Measurements from ENCODE around the gene HINT2. TPM values are rescaled to one million over a fixed set of nuclear protein-coding genes. Genes with fewer than 3 reads are reported as not detected.

The HINT2 gene
- polyA plus RNA-seq, 4 donors: 47.6 to 70.1 (median 52.5) TPM

DNA sequence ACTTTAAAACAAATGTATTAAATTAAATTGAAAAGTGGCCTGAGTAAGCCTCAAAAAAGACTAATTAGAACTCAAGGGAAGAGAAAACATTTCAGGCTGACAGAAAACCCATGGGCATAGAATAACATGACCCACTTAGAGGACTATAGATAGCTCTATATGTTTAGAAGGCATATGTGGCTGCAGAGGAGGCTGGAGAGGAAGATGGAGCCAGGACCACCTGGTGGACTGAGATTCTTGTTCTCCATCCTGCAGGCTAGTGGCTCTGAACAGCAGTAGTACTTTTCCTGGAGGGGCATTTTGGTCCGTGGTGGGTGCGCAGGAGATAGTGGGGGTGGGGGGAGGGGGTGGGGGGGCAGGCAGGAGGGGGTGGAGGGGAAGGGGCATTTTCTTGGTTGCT lies 33.8 kb downstream of the HINT2 start:
- DNase-seq (ENCODE audit: low read depth in 4 of 4, low spot score in 2 of 4): no peak

DNA sequence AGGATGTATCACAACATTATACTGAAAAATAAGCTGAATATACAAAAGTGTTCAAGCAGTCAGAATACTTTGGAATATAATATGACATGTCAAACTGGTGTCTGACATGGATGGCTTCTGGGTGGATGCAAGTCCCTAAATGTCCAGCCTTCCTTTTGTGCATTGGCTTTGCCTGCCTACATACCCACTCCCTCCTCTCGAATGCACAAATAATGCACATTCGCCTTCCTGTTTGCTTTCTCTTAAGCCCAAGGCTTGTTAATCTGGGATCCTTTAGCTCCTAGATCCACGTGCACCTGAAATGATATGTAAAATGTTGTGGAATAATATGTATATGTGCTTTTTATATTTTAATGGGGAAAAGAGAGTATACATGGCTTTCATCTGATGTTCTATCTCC lies 36.3 kb downstream of the HINT2 start:
- no peak for DNase-seq (ENCODE audit: low read depth in 4 of 4, low spot score in 2 of 4)

DNA sequence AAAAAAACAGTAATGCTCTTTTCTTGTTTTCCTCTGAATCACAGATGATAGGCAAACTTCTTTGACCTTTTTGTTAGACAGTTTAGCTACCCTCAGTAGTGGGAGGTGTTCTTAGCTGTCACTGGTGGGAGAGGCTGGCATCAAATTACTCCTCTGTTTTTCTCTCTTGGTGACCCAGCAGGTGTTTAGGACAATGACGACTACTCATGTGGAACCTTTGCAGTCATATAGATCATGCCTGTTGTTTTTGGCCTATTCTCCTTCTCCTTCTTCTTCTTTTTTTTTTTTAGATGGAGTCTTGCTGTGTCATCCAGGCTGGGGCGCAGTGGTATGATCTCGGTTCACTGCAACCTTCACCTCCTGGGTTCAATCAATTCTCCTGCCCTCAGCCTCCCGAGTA lies 38.8 kb downstream of the HINT2 start:
- peak in 2 of 4 donors; percentile 30 to 52 for DNase-seq (ENCODE audit: low read depth in 4 of 4, low spot score in 2 of 4)

DNA sequence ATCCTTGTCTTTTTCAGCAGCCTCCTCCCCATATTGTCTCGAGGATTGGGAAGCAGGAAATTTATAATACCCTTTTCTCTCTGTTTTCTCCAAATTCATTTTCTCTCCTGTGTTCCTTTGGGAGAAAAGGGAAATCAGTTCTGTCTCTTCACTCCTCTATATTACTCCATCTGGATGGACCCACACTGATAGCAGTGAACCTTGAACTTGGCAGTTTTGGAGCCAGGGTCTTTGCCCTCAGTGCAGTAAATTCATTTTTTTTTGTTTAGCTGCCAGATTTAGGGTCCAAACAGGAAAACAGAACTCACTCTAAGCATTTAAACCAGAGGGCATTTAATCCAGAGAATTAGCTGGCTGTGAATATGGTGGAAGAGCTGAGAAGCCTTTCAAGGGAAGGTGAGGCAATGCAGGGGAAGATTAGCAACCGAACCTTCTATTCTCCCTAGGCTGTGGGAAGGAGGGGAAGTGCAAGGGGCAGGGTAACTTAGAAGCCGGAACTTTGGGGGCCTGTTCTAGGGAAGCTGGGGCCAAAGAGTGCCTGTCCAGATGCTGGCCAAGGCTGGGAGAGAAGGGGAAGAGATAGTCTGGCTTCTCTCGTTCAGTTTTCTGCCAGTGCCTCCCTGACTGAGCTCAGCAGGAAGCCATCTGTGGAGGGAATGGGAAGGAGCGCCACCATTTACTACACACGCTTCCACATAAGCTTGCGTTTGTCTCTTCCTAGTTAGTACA lies 39.8 kb downstream of the HINT2 start:
- no peak for DNase-seq (ENCODE audit: low read depth in 4 of 4, low spot score in 2 of 4)

DNA sequence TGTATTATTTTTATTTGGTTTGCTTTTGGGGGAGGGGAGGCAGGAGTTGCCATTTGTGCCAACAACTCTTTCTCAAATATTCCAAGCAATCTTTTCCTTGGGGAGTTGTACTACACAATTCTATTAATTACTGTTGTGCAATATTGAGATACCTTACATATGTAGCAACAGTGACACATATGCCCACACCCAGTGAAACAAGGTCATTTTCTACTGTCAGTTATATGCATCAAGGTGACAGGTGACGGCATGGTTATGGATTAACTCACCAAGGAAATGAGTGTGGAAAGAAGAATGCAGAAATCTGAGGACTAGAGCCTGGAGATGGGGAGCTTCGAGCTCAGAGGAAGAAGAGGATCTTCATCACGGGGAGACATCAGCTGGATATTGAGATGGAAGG lies 42.9 kb downstream of the HINT2 start:
- no peak for DNase-seq (ENCODE audit: low read depth in 4 of 4, low spot score in 2 of 4)

DNA sequence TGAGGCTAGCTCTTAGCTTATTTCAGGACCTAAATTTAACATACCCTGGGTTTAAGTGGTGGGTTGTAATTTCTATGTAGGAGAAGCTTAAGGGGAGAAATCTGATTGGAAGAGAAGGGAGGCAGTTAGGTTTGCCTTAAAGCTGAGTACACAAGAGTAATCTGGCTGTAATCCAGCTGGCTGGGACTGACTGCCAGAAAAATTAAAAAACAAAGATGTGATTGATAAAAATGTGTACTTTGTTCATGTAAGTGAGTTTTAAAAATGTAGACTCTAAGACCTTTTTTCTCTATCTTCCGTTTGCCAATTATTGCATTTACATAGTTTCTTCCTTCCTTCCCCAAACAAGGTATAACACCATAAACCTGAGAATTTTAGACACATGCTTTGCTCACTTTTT lies 43.3 kb downstream of the HINT2 start:
- no peak for DNase-seq (ENCODE audit: low read depth in 4 of 4, low spot score in 2 of 4)

DNA sequence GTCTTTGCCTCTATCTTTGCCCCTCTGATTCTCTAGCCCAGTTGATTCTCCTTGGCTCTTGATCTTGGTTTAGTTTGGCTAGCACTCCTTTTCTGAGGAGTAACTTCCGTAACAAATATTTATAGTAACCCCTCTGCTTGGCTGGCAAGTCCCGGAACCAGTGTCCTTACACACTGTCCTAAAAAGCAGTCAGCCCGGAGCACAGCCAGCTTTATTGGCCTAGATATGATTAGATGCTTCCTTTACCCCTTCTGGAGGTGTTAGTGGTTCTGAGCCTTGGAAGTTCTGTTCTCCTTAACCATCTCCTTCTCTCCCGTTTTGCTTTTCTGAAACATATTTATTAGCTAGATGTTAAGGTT lies 43.8 kb downstream of the HINT2 start:
- DNase-seq (ENCODE audit: low read depth in 4 of 4, low spot score in 2 of 4): no peak

DNA sequence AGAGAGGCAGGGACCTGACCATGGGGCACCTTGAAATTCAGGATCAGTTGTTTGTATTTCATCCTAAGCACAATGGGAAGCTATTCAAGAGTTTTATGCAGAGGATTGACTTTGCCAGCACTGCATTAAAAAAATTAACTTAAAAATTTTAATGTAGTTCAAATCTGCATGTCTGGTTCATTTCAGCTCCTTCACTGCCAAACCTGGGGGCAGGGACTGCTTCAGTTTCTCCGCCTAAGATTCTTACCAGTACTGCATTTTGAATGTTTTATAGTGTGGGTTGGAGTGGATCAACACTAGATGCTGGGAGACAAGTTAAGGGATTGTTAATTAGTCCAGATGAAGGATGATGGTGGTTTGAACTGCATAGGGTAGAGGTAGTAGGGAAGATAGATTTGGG lies 45.1 kb downstream of the HINT2 start:
- no peak for DNase-seq (ENCODE audit: low read depth in 4 of 4, low spot score in 2 of 4)

DNA sequence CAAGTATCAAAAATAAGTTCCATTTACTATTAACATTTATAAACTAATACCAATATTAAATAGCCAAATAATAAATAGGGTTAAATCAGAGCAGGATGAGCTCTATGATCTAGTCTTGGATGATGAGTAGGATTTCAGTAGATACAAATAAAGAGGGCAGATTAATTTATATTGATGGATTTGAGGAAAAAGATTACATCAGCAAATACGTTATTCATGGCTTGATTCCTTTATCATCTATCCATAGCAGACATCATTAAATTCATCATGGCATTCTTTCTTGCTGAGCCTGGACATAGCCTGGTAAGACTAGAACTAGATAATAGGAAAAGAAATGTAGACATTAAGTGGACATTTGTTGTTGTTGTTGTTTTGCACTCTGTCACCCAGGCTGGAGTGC lies 47.4 kb downstream of the HINT2 start:
- DNase-seq (ENCODE audit: low read depth in 4 of 4, low spot score in 2 of 4): no peak

DNA sequence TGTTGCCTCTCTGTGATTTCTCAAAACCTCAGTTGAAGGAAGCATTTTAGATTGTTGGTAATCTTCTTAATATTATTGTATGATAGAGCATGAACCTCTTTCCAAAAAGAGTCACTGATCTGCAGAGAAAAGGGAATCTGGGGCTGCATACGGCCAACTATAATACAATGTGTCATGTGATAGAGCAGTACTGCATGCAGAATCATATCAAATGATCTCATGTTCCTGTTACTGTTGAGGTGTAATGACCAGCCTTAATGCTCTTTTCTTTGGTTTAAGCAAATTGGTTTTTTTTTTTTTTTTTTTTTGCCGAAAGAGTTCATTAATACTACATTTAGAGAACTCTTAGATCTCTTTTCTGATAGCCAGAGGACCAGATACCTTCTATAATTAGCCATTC lies 47.8 kb downstream of the HINT2 start:
- DNase-seq (ENCODE audit: low read depth in 4 of 4, low spot score in 2 of 4): no peak

DNA sequence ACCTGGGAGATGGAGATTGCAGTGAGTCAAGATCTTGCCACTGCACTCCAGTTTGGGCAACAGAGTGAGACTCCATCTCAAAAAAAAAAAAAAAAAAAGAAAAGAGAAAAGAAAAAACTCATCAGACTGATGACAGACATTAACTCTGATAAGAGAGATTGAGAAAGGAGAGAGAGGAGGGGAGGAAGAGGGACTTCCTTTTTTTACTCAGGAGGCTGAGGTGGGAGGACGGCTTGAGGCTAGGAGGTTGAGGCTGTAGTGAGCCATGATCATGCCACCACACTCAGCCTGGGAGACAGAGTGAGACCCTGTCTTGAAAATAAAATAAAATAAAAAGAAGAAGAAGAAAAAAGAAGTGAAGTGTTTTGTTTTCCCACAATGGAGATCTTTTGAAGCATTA lies 51.0 kb downstream of the HINT2 start:
- DNase-seq (ENCODE audit: low read depth in 4 of 4, low spot score in 2 of 4): no peak

DNA sequence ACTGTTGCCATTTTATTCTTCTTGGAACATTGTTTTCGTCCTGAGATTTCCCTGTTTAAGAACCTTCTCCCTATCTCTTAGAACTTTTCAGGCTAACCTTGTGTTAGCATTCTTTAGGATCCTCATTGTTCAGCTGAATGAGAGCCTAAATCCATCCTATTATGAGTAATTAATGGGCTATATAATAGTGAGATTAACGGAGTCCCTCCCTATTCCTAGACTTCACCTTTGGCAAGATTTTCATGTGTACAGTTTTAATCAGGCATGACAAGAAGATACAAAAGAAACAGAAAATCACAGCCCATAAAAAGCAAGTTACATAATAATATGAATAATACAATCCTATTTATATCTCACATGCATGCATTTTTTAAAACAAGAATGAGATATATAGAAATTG lies 51.7 kb downstream of the HINT2 start:
- no peak for DNase-seq (ENCODE audit: low read depth in 4 of 4, low spot score in 2 of 4)

Other genes starting within 250 kb of the HINT2 start
- gene TESK1, start 209.8 kb downstream of the HINT2 start, polyA plus RNA-seq (ENCODE audit: insufficient read length in 4 of 4): 10 to 100 TPM; 29.4 to 51.9 (median 41.7) TPM
- 1 to 10 TPM; 2.4 to 3.4 (median 2.9) TPM for gene CD72, start 196.6 kb downstream of the HINT2 start, polyA plus RNA-seq (ENCODE audit: insufficient read length in 4 of 4)
- gene SIT1, start 164.1 kb downstream of the HINT2 start, polyA plus RNA-seq (ENCODE audit: insufficient read length in 4 of 4): under 1 TPM; 0.14 to 0.30 (median 0.18) TPM
- gene RMRP, start 157.0 kb downstream of the HINT2 start, polyA plus RNA-seq (ENCODE audit: insufficient read length in 4 of 4): not detected
- 10 to 100 TPM; 16.3 to 25.8 (median 19.7) TPM for gene CCDC107, start 156.8 kb downstream of the HINT2 start, polyA plus RNA-seq (ENCODE audit: insufficient read length in 4 of 4)
- 10 to 100 TPM in 2 of 4 donors, 1 to 10 TPM in 2; 6.1 to 11.0 (median 9.9) TPM for gene ARHGEF39, start 149.8 kb downstream of the HINT2 start, polyA plus RNA-seq (ENCODE audit: insufficient read length in 4 of 4)
- 1 to 10 TPM in 1 of 4 donors, under 1 TPM in 3; 0.61 to 1.2 (median 0.89) TPM for gene CA9, start 141.1 kb downstream of the HINT2 start, polyA plus RNA-seq (ENCODE audit: insufficient read length in 4 of 4)
- 100 to 1,000 TPM; 127 to 206 (median 194) TPM for gene TPM2, start 125.1 kb downstream of the HINT2 start, polyA plus RNA-seq (ENCODE audit: insufficient read length in 4 of 4)
- gene TLN1, start 82.8 kb downstream of the HINT2 start, polyA plus RNA-seq (ENCODE audit: insufficient read length in 4 of 4): 100 to 1,000 TPM; 144 to 186 (median 174) TPM
- gene CREB3, start 82.4 kb downstream of the HINT2 start, polyA plus RNA-seq (ENCODE audit: insufficient read length in 4 of 4): 10 to 100 TPM; 38.0 to 44.0 (median 39.0) TPM
- gene GBA2, start 65.8 kb downstream of the HINT2 start, polyA plus RNA-seq (ENCODE audit: insufficient read length in 4 of 4): 100 to 1,000 TPM in 2 of 4 donors, 10 to 100 TPM in 2; 91.6 to 145 (median 116) TPM
- gene RGP1, start 65.8 kb downstream of the HINT2 start, polyA plus RNA-seq (ENCODE audit: insufficient read length in 4 of 4): 10 to 100 TPM; 26.0 to 31.0 (median 27.8) TPM
- gene MSMP, start 60.8 kb downstream of the HINT2 start, polyA plus RNA-seq (ENCODE audit: insufficient read length in 4 of 4): not detected
- gene NPR2, start 23.5 kb downstream of the HINT2 start, polyA plus RNA-seq (ENCODE audit: insufficient read length in 4 of 4): 10 to 100 TPM; 20.5 to 30.8 (median 27.7) TPM
- 1 to 10 TPM; 5.2 to 9.5 (median 6.0) TPM for gene SPAG8, start 2.8 kb downstream of the HINT2 start, polyA plus RNA-seq (ENCODE audit: insufficient read length in 4 of 4)
- gene FAM221B, start 13.7 kb upstream of the HINT2 start, polyA plus RNA-seq (ENCODE audit: insufficient read length in 4 of 4): under 1 TPM in 3 of 4 donors, not detected in 1; 0.08 to 0.60 (median 0.22) TPM
- 10 to 100 TPM; 25.6 to 39.5 (median 29.2) TPM for gene TMEM8B, start 14.2 kb upstream of the HINT2 start, polyA plus RNA-seq (ENCODE audit: insufficient read length in 4 of 4)
- not detected for gene OR13J1, start 55.4 kb upstream of the HINT2 start, polyA plus RNA-seq (ENCODE audit: insufficient read length in 4 of 4)
- gene HRCT1, start 91.2 kb upstream of the HINT2 start, polyA plus RNA-seq (ENCODE audit: insufficient read length in 4 of 4): under 1 TPM in 3 of 4 donors, not detected in 1; 0.19 to 0.61 (median 0.28) TPM
- 1 to 10 TPM; 1.3 to 2.2 (median 2.1) TPM for gene SPAAR, start 94.4 kb upstream of the HINT2 start, polyA plus RNA-seq (ENCODE audit: insufficient read length in 4 of 4)
- not detected for gene OR2S2, start 143.1 kb upstream of the HINT2 start, polyA plus RNA-seq (ENCODE audit: insufficient read length in 4 of 4)
- gene RECK, start 221.9 kb upstream of the HINT2 start, polyA plus RNA-seq (ENCODE audit: insufficient read length in 4 of 4): 10 to 100 TPM; 27.5 to 30.9 (median 29.2) TPM

All from left renal cortex interstitium (tissue), 4 donors.